Left cardiac atrium (tissue), 4 donors: ENCODE measurements around the gene HIF3A. TPM values are rescaled to one million over a fixed set of nuclear protein-coding genes. Genes with fewer than 3 reads are reported as not detected.
"Not testable (repeated sequence)": the region's sequence is repeated elsewhere in the genome, so short reads cannot be mapped to it uniquely, and the experiment has no call there.

ENCODE experiments used
- ATAC-seq, 2 donors: fragments of 200-7000 bp; cut with Tn5 transposase; one replicate each; pipeline ENCODE4 v1.9.1; 2020; ENCODE audit warnings: mild to moderate bottlenecking in 2 of 2, moderate library complexity in 2 of 2
- DNase-seq: peaks from one replicate; pipeline ENCODE4 v3.0.0-alpha.2; 2020
- intact Hi-C, 2 donors: fragments of 100-400 bp; cut with DNase I; formaldehyde crosslinking; loops; one replicate each; pipeline versions ENCODE4 v1.14.1 to v1.15.1; 2022 to 2023
- total RNA-seq, 2 donors: library from RNA; stranded (reverse); fragmentation: NEBNext Ultra II Directional; extraction: Animal tissue kit (Norgen Biotek cat#: 25700); gene quantifications; one replicate each; pipeline ENCODE4 v1.2.1, GENCODE V29; 2021
- donor health status: DM: no; HTN: yes; CAD: no.
- donor health status: DM: no; HTN: yes; CAD: no; lungs with severe emphysema.
- donor health status: DM: yes; HTN: yes; CAD: no.
- donor health status: Dilated cardiomyopathy.

HIF3A gene
- total RNA-seq, 2 donors from 2014 or later: 51.0 to 53.0 TPM

DNA sequence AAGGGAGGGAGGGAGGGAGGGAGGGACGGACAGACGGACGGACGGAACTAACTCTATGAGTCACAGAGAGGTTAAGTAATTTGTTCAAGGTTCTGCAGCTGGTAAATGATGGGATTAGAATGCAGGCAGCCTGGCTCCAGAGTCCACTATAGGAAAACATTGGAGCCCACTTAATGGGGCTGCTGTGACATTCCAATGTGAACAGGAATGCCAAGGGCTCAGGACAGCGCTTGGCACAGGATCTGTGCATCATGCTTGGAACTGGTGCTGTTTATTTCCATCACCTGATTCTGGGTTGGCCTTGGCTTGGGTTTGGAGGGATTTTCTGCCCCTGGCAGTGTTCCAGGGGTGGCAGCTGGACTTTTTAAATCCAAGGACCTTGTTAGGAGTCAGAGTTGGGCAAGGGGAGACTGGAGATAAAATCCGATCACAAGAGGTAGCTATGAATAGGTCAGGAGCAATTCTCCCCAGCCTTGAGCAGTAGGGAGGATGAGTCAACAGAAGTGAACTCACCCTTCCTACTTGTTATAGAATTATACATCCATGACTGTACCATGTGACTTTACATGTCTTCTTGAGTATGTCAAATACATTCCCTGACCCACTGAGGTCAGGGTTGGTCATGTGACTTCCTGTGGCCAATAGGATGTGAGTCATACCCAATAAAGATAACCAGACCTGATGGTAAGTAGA is 7.8 kb upstream of the HIF3A start:
- DNase-seq: peak; percentile 42
- intact Hi-C loops: loop anchor here (10.0 kb wide), 3 partner anchors 56 to 226 kb away; partner anchors contain the start of gene PPP5C (in 2 of the 2)
- ATAC-seq: peak; percentile 79 to 87

DNA sequence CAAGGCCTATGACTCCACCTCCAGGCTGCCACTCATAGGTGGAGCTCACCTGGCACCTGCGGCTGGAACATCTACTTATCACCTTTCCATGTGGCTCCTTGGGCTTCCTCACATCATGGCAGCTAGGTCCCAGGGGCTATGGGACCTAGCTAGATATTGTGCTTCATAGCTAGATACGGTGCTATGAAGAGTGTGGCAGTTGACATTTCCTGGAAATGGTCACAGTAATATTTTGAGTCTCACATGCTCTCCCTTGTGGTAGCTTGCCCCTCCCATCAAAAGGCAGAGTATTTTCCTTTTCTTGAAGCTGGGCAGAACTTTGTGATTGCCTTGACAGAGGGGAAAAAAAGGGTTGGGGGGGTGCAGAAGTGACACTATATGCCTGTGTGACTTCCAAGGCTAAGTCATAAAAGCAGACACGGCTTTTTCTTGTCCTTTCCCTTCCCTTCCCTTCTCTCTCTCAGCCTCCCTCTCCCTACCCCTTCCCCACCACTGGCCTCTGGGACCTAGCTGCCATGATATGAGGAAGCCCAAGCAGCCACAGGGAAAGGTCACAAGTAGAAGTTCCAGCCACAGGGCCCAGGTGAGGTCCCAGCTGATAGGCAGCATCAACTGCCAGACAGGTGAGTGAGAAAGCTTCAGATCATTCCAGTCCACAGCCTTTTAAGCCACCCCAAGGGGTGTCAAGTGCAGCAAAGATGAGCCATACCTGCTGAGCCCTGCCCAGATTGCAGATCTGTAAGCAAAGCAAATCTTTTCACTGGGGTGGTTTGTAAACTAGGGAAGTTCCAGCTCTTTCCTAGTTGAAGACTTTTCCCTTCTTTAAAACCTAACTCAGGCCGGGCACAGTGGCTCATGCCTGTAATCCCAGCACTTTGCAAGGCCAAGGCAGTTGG is 6.9 kb upstream of the HIF3A start:
- no peak for DNase-seq
- intact Hi-C loops: loop anchor here (10.0 kb wide), 3 partner anchors 55 to 225 kb away; partner anchors contain the start of gene PPP5C (in 2 of the 2)
- ATAC-seq: no peak

- DNase-seq (no peak), ATAC-seq (no peak)
- intact Hi-C loops: no loop called here
Observed at GRCh38 chr19:46291829-46292228, 5.0 kb upstream of the HIF3A start.

GRCh38 chr19:46294494-46294893 is 2.3 kb upstream of the HIF3A start:
- ATAC-seq (no peak), DNase-seq (no peak)
- intact Hi-C loops: no loop called here

GRCh38 chr19:46295401-46296201 is 1.2 kb upstream of the HIF3A start:
- intact Hi-C loops: no loop called here
- no peak for DNase-seq
- ATAC-seq: no peak

GRCh38 chr19:46296202-46296480 is 701 bp upstream of the HIF3A start:
- DNase-seq (no peak), ATAC-seq (no peak)
- intact Hi-C loops: no loop called here

GRCh38 chr19:46297700-46298478 is 1.0 kb downstream of the HIF3A start:
- DNase-seq (peak; percentile 84), ATAC-seq (peak; percentile 56 to 68)
- intact Hi-C loops: no loop called here

DNA sequence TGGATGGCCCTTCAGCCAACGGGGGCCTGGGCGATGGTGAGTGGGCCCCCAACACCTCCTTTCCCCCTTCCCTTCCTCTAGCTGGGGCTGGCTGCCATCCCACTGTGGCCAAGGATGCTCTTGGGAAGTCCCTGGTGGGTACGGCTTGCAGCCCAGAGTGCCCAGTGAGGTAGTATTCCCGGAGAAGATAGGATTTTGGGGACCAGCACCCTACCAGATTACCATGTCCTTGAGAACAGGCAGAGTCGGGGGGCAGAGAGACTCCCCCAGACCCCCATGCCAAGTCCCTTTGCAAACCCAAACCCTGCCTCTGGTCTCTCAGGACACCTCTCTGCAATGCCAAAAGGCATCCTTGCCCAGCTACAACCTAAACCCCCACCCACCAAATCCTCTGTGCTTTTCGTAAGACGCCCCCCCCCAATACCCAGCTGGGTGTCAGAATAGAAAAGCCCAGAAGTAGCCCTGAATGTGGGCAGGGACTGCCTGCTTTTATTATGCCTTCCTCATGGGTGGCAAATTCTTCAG is 1.7 kb downstream of the HIF3A start:
- ATAC-seq (peak in 1 of 2 donors; percentile 5), DNase-seq (no peak)
- intact Hi-C loops: no loop called here

DNA sequence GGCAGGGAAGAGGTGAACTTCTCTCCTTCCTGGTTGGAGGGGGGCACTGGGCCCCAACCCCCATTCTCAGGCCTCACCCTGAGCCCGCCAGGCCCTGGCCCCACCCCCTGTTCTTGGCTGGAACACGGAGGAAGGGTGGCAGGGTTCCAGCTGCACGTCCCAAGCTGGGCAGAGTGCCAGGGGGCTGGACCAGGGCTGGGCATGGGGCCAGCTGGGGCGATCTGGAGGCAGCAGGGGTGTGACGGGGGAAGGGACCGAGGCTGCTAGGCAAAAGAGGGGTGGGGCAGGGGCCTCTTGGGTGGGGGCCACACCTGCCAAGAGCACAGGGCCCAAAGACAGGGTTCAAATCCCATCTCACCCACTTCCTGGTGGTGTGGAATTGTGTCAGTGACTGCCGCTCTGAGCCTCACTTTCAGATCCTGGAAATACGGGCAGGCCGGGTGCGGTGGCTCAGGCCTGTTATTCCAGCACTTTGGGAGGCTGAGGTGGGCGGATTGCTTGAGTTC is 2.2 kb downstream of the HIF3A start:
- peak; percentile 96 for DNase-seq
- ATAC-seq: peak; percentile 73 to 75
- intact Hi-C loops: no loop called here

GRCh38 chr19:46299695-46300094 is 2.9 kb downstream of the HIF3A start:
- intact Hi-C loops: no loop called here
- no peak for ATAC-seq
- no peak for DNase-seq

DNA sequence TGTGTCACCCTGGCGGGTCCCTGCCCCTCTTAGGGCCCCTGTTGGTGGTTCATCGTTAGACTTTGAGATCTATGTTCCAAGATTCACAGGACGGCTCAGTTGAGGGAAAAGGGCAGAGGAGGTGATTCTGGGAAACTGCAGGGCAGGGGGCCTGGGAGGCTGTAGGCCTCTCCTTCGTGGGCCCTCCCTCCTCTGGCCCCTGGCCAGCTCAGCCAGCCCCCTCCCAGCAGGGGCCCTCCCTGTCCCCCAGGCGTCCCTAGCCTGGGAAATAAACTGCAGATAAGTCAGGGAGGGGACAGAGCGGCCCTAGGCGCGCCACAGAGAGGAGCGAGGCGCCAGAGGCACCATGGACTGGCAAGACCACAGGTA is 6.5 kb downstream of the HIF3A start:
- intact Hi-C loops: no loop called here
- no peak for ATAC-seq
- DNase-seq: no peak

- DNase-seq (peak; percentile 86), ATAC-seq (peak; percentile 9 to 43)
- intact Hi-C loops: no loop called here
Observed at GRCh38 chr19:46303691-46304397, 7.0 kb downstream of the HIF3A start.

GRCh38 chr19:46306501-46306900 is 9.7 kb downstream of the HIF3A start:
- ATAC-seq: no peak
- intact Hi-C loops: loop anchor here in 1 of 2 donors (5.0 kb wide), 1 partner anchor 36 kb away; no protein-coding TSS in a partner anchor
- DNase-seq: no peak

GRCh38 chr19:46308510-46308909 is 11.7 kb downstream of the HIF3A start:
- intact Hi-C loops: loop anchor here in 1 of 2 donors (5.0 kb wide), 1 partner anchor 34 kb away; no protein-coding TSS in a partner anchor
- ATAC-seq (no peak), DNase-seq (no peak)

- DNase-seq (no peak), ATAC-seq (no peak)
- intact Hi-C loops: loop anchor here in 1 of 2 donors (5.0 kb wide), 1 partner anchor 33 kb away; no protein-coding TSS in a partner anchor
Observed at GRCh38 chr19:46309056-46309455, 12.2 kb downstream of the HIF3A start.

GRCh38 chr19:46311444-46311843 is 14.6 kb downstream of the HIF3A start:
- intact Hi-C loops: no loop called here
- DNase-seq (no peak), ATAC-seq (no peak)

GRCh38 chr19:46313540-46314469 is 17.0 kb downstream of the HIF3A start:
- ATAC-seq, intact Hi-C loops, DNase-seq: not testable (repeated sequence)
